ENCODE measurements around the gene EEFSEC.

Gene EEFSEC

GRCh38 chr3:128221328-128221727 is 68.0 kb downstream of the EEFSEC start:
- DNase-seq, result no peak

GRCh38 chr3:128222796-128223385 is 69.6 kb downstream of the EEFSEC start:
- DNase-seq, result no peak

GRCh38 chr3:128226186-128226725 is 73.0 kb downstream of the EEFSEC start:
- no peak for DNase-seq

GRCh38 chr3:128226795-128227395 is 73.6 kb downstream of the EEFSEC start:
- DNase-seq, result peak; percentile 3 to 33

- DNase-seq, result no peak
Observed at GRCh38 chr3:128227507-128227906, 74.2 kb downstream of the EEFSEC start.

GRCh38 chr3:128228366-128228910 is 75.2 kb downstream of the EEFSEC start:
- no peak for DNase-seq

GRCh38 chr3:128229106-128229857 is 76.0 kb downstream of the EEFSEC start:
- no peak for DNase-seq

- no peak for DNase-seq
Observed at GRCh38 chr3:128231606-128232005, 78.3 kb downstream of the EEFSEC start.

GRCh38 chr3:128232376-128233178 is 79.3 kb downstream of the EEFSEC start:
- DNase-seq, result no peak

- DNase-seq, result no peak
Observed at GRCh38 chr3:128235207-128235926, 82.1 kb downstream of the EEFSEC start.

GRCh38 chr3:128236657-128237056 is 83.4 kb downstream of the EEFSEC start:
- no peak for DNase-seq

- no peak for DNase-seq
Observed at GRCh38 chr3:128237348-128238183, 84.3 kb downstream of the EEFSEC start.

GRCh38 chr3:128238184-128238489 is 84.9 kb downstream of the EEFSEC start:
- DNase-seq, result no peak

- DNase-seq, result no peak
Observed at GRCh38 chr3:128239304-128239703, 86.0 kb downstream of the EEFSEC start.

- DNase-seq, result no peak
Observed at GRCh38 chr3:128240232-128240631, 87.0 kb downstream of the EEFSEC start.

GRCh38 chr3:128241741-128242140 is 88.5 kb downstream of the EEFSEC start:
- DNase-seq, result no peak

GRCh38 chr3:128242818-128243601 is 89.7 kb downstream of the EEFSEC start:
- peak in 1 of 2 donors; percentile 11 for DNase-seq

GRCh38 chr3:128243602-128244504 is 90.6 kb downstream of the EEFSEC start:
- DNase-seq, result no peak

GRCh38 chr3:128245460-128245859 is 92.2 kb downstream of the EEFSEC start:
- no peak for DNase-seq

Measured in CD4-positive, alpha-beta T cell treated with Interleukin-1 beta for 1 hour (primary cell).